Measurements from ENCODE around the gene KIAA1755. TPM values are rescaled to one million over a fixed set of nuclear protein-coding genes. Genes with fewer than 3 reads are reported as not detected.
A peak's percentile ranks its signal among the peaks of the same experiment; 100 is the strongest.

The KIAA1755 gene
- total and polyA plus RNA-seq, 7 experiments from 2014 or later, result not detected

DNA sequence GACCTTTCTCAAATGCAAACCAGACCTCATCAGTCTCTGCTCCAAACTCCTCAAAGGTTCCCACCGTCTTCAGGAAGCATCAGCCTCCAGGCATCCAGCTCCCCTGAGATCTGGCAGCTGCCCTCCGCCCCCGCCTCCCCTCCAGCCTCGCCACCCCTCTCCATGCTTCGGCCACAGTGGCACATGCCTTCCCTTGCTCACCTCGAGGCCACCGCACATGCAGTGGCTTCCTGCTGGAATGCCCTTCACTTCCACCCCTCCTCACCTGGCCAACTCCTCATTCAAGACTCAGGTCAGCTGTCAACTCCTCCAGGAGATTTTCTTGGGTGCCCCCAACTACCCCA, 13.4 kb downstream of the KIAA1755 start:
- Histone ChIP-seq H3K4me3 (ENCODE audit: low read length) (no peak overlapping the region), H3K36me3 (ENCODE audit: control insufficient read depth in 2 of 3, insufficient read depth in 3 of 3, low read length in 3 of 3) (no peaks in the 10 kb centered on the region), H3K27ac (ENCODE audit: low read depth, low read length) (no peak overlapping the region), H3K9me3 (ENCODE audit: control insufficient read depth in 2 of 3, low read length in 3 of 3) (peaks cover 0 to 16% (median under 1%) of the 10 kb centered on the region in 3 experiments), H3K4me1 (ENCODE audit: control insufficient read depth in 2 of 2, insufficient read depth in 2 of 2, low read length in 2 of 2) (no peaks in the 10 kb centered on the region), H3K27me3 (ENCODE audit: control insufficient read depth in 2 of 2, insufficient read depth in 2 of 2, low read length in 2 of 2) (no peaks in the 10 kb centered on the region)
- Mint-ChIP-seq H3K4me3 (no peak overlapping the region), H3K27ac (peak overlapping the region in 1 of 9 donors; percentile 32), H3K4me1 (no peaks in the 10 kb centered on the region), H3K36me3 (peaks cover 0 to 6% (median 0%) of the 10 kb centered on the region in 5 donors), H3K9me3 (peaks cover 0 to 36% (median 15%) of the 10 kb centered on the region in 11 donors), H3K27me3 (peaks cover 0 to 22% (median 7%) of the 10 kb centered on the region in 5 donors)
- ATAC-seq (no peak), DNase-seq (no peak)
- POLR2A ChIA-PET, result no interaction called here
- intact Hi-C loops (cut with micrococcal nuclease), result no loop called here
- CTCF ChIA-PET, result no interaction called here

DNA sequence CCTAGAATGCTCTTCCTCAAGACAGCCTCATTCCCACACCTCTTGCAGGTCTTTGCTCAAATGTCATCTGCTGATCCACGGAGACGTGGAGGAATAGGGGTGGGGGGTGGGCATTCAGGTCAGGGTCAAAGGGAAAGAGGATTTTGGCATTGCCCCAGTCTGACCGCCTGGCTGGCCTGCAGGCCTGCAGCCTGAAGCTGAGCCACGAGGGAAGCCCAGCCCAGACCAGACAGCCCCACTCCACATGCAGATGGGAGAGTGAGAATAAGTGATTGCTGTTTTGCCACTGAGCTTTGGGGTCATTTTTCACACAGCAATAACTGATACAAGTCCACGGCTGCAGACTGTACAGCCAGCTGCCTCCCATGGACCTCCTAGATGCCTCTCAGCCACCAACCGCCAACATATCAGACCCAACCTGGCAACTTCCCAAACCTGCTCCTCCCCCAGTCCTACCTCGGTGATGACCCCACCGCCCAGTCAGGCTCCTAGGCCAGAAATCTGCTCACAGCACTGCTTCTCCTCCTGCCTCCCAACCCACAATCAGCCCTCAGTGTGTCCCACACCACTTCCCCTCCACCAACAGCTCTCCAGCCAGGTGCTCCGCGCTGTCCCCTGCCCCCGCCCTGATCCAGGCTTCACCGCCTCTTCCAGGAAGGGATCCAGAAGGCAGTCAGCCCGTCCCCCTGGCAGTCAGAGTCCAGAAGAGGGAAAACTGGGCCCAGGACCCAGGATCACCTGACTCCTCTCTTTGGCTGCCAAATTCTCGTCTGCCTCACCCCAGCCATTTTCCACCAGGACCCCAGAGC, 14.0 kb downstream of the KIAA1755 start:
- Histone ChIP-seq H3K36me3 (ENCODE audit: control insufficient read depth in 2 of 3, insufficient read depth in 3 of 3, low read length in 3 of 3) (no peaks in the 10 kb centered on the region), H3K27ac (ENCODE audit: low read depth, low read length) (no peak overlapping the region), H3K4me3 (ENCODE audit: low read length) (no peak overlapping the region), H3K9me3 (ENCODE audit: control insufficient read depth in 2 of 3, low read length in 3 of 3) (peaks cover 0 to 22% (median 6%) of the 10 kb centered on the region in 3 experiments), H3K27me3 (ENCODE audit: control insufficient read depth in 2 of 2, insufficient read depth in 2 of 2, low read length in 2 of 2) (no peaks in the 10 kb centered on the region), H3K4me1 (ENCODE audit: control insufficient read depth in 2 of 2, insufficient read depth in 2 of 2, low read length in 2 of 2) (no peaks in the 10 kb centered on the region)
- peaks cover 0 to 6% (median 0%) of the 10 kb centered on the region in 5 donors for H3K36me3 Mint-ChIP-seq
- H3K4me1 Mint-ChIP-seq, result no peaks in the 10 kb centered on the region
- no peak overlapping the region for H3K27ac Mint-ChIP-seq
- peaks cover 0 to 22% (median 6%) of the 10 kb centered on the region in 5 donors for H3K27me3 Mint-ChIP-seq
- ChIA-PET CTCF (no interaction called here), POLR2A (no interaction called here)
- H3K4me3 Mint-ChIP-seq, result no peak overlapping the region
- peaks cover 0 to 42% (median 21%) of the 10 kb centered on the region in 11 donors for H3K9me3 Mint-ChIP-seq
- intact Hi-C loops (cut with micrococcal nuclease), result no loop called here
- DNase-seq (no peak), ATAC-seq (no peak)

DNA sequence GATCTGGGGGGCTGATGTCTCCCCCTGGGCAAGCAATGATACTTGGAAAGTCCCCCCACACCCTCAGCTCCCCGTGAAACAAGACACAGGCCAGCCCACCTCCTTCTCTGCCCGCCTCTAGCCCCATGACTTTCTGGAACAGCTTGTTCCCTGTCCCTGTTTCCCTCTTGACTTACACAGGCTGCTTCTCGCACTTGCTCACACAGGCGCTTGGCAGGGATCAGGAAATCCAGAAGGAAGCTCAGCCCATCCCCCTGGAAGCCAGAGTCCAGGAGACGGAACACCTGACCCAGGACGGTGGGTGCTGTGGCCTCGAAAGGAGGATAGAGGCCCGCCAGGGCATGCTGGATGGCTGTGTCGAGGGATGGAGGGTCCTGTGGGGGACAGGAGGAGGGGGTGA, 14.8 kb downstream of the KIAA1755 start:
- peaks cover 0 to 30% (median 6%) of the 10 kb centered on the region in 3 experiments for H3K9me3 ChIP-seq (ENCODE audit: control insufficient read depth in 2 of 3, low read length in 3 of 3)
- ATAC-seq (no peak), DNase-seq (no peak)
- no peaks in the 10 kb centered on the region for H3K4me1 ChIP-seq (ENCODE audit: control insufficient read depth in 2 of 2, insufficient read depth in 2 of 2, low read length in 2 of 2)
- Mint-ChIP-seq H3K4me3 (no peak overlapping the region), H3K9me3 (peaks cover 0 to 50% (median 23%) of the 10 kb centered on the region in 11 donors), H3K27ac (no peak overlapping the region), H3K36me3 (peaks cover 0 to 6% (median 0%) of the 10 kb centered on the region in 5 donors), H3K27me3 (peaks cover 0 to 22% (median 6%) of the 10 kb centered on the region in 5 donors), H3K4me1 (no peaks in the 10 kb centered on the region)
- ChIA-PET POLR2A (no interaction called here), CTCF (no interaction called here)
- H3K27me3 ChIP-seq (ENCODE audit: control insufficient read depth in 2 of 2, insufficient read depth in 2 of 2, low read length in 2 of 2), result no peaks in the 10 kb centered on the region
- no peak overlapping the region for H3K27ac ChIP-seq (ENCODE audit: low read depth, low read length)
- H3K4me3 ChIP-seq (ENCODE audit: low read length), result no peak overlapping the region
- intact Hi-C loops (cut with micrococcal nuclease), result no loop called here
- no peaks in the 10 kb centered on the region for H3K36me3 ChIP-seq (ENCODE audit: control insufficient read depth in 2 of 3, insufficient read depth in 3 of 3, low read length in 3 of 3)

GRCh38 chr20:38243709-38244020, 16.9 kb downstream of the KIAA1755 start:
- Mint-ChIP-seq H3K27ac (no peak overlapping the region), H3K4me1 (no peaks in the 10 kb centered on the region), H3K9me3 (peaks cover 0 to 52% (median 25%) of the 10 kb centered on the region in 11 donors), H3K27me3 (peaks cover 0 to 29% (median 12%) of the 10 kb centered on the region in 5 donors), H3K4me3 (no peak overlapping the region), H3K36me3 (peaks cover 0 to 9% (median 0%) of the 10 kb centered on the region in 5 donors)
- Histone ChIP-seq H3K27me3 (ENCODE audit: control insufficient read depth in 2 of 2, insufficient read depth in 2 of 2, low read length in 2 of 2) (no peaks in the 10 kb centered on the region), H3K4me3 (ENCODE audit: low read length) (no peak overlapping the region), H3K4me1 (ENCODE audit: control insufficient read depth in 2 of 2, insufficient read depth in 2 of 2, low read length in 2 of 2) (no peaks in the 10 kb centered on the region), H3K36me3 (ENCODE audit: control insufficient read depth in 2 of 3, insufficient read depth in 3 of 3, low read length in 3 of 3) (no peaks in the 10 kb centered on the region), H3K9me3 (ENCODE audit: control insufficient read depth in 2 of 3, low read length in 3 of 3) (peaks cover 0 to 33% (median 6%) of the 10 kb centered on the region in 3 experiments), H3K27ac (ENCODE audit: low read depth, low read length) (no peak overlapping the region)
- no peak for DNase-seq
- intact Hi-C loops (cut with micrococcal nuclease), result no loop called here
- CTCF ChIA-PET, result no interaction called here
- POLR2A ChIA-PET, result no interaction called here
- ATAC-seq, result no peak

GRCh38 chr20:38242848-38243708, 17.5 kb downstream of the KIAA1755 start:
- Histone ChIP-seq H3K9me3 (ENCODE audit: control insufficient read depth in 2 of 3, low read length in 3 of 3) (peaks cover 0 to 33% (median 6%) of the 10 kb centered on the region in 3 experiments), H3K27ac (ENCODE audit: low read depth, low read length) (no peak overlapping the region), H3K36me3 (ENCODE audit: control insufficient read depth in 2 of 3, insufficient read depth in 3 of 3, low read length in 3 of 3) (no peaks in the 10 kb centered on the region), H3K4me1 (ENCODE audit: control insufficient read depth in 2 of 2, insufficient read depth in 2 of 2, low read length in 2 of 2) (no peaks in the 10 kb centered on the region), H3K4me3 (ENCODE audit: low read length) (no peak overlapping the region), H3K27me3 (ENCODE audit: control insufficient read depth in 2 of 2, insufficient read depth in 2 of 2, low read length in 2 of 2) (no peaks in the 10 kb centered on the region)
- ATAC-seq (no peak), DNase-seq (no peak)
- H3K4me1 Mint-ChIP-seq, result no peaks in the 10 kb centered on the region
- no peak overlapping the region for H3K4me3 Mint-ChIP-seq
- H3K9me3 Mint-ChIP-seq, result peaks cover 0 to 52% (median 25%) of the 10 kb centered on the region in 11 donors
- H3K36me3 Mint-ChIP-seq, result peaks cover 0 to 9% (median 0%) of the 10 kb centered on the region in 5 donors
- peaks cover 0 to 33% (median 12%) of the 10 kb centered on the region in 5 donors for H3K27me3 Mint-ChIP-seq
- ChIA-PET CTCF (no interaction called here), POLR2A (no interaction called here)
- intact Hi-C loops (cut with micrococcal nuclease), result no loop called here
- no peak overlapping the region for H3K27ac Mint-ChIP-seq

DNA sequence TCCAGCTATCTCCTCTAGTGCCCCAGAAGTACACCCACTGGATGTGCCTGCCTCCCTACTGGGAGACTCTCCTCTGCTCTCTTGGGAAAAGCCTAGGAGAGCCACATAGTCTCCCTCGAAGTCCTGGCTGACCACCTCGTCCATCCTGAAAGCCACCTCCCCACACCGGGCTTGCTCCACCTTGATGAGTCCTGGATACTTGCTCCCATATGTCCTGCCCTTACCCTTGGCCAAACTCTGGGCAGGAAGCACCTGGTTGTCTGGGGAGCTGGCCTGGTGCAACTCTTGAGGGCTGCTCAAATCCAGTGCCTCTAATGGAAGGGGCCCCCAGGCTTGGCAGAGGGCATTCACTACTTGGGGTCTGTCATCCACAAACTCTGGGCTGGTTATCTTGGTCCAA, 19.3 kb downstream of the KIAA1755 start:
- Mint-ChIP-seq H3K27me3 (peaks cover 0 to 21% (median 12%) of the 10 kb centered on the region in 5 donors), H3K27ac (no peak overlapping the region), H3K9me3 (peaks cover 0 to 52% (median 22%) of the 10 kb centered on the region in 11 donors), H3K36me3 (peaks cover 0 to 9% (median 0%) of the 10 kb centered on the region in 5 donors), H3K4me3 (no peak overlapping the region), H3K4me1 (no peaks in the 10 kb centered on the region)
- H3K27ac ChIP-seq (ENCODE audit: low read depth, low read length), result no peak overlapping the region
- H3K4me1 ChIP-seq (ENCODE audit: control insufficient read depth in 2 of 2, insufficient read depth in 2 of 2, low read length in 2 of 2), result no peaks in the 10 kb centered on the region
- H3K9me3 ChIP-seq (ENCODE audit: control insufficient read depth in 2 of 3, low read length in 3 of 3), result peaks cover 0 to 33% (median 6%) of the 10 kb centered on the region in 3 experiments
- intact Hi-C loops (cut with micrococcal nuclease), result no loop called here
- no peaks in the 10 kb centered on the region for H3K36me3 ChIP-seq (ENCODE audit: control insufficient read depth in 2 of 3, insufficient read depth in 3 of 3, low read length in 3 of 3)
- DNase-seq, result no peak
- no peak for ATAC-seq
- ChIA-PET CTCF (interaction anchor here (0.6 kb wide), 1 partner anchor 12 kb away, joined by 3 read pairs; no protein-coding TSS in a partner anchor), POLR2A (no interaction called here)
- H3K27me3 ChIP-seq (ENCODE audit: control insufficient read depth in 2 of 2, insufficient read depth in 2 of 2, low read length in 2 of 2), result no peaks in the 10 kb centered on the region
- H3K4me3 ChIP-seq (ENCODE audit: low read length), result no peak overlapping the region

All from naive thymus-derived CD4-positive, alpha-beta T cell (primary cell).